Panc1 (cell line): ENCODE measurements around the gene FBXO47. TPM values are rescaled to one million over a fixed set of nuclear protein-coding genes. Genes with fewer than 3 reads are reported as not detected.

Experiments
- ATAC-seq: fragments of 200-7000 bp; cut with Tn5 transposase; 2 replicates; pipeline ENCODE4 v1.9.1; 2020; ENCODE audit warnings: mild to moderate bottlenecking, moderate library complexity
- BruUV-seq: library from RNA; stranded (reverse); fragments of 400-500 nt; replicated peaks from 2 replicates; lab custom pipeline; 2021; lab: Mats Ljungman, UMichigan
- CTCF ChIA-PET: fragments of 300-600 bp; sonication (Branson Sonifier 250); formaldehyde crosslinking; loops from one replicate; lab custom pipeline; 2022; ENCODE audit warnings: antibody characterized with exemption; lab: Charles Lee
- POLR2A ChIA-PET: fragments of 300-600 bp; sonication (Branson Sonifier 250); formaldehyde crosslinking; loops from one replicate; lab custom pipeline; 2022; ENCODE audit warnings: antibody characterized with exemption; lab: Charles Lee
- DNase-seq: peaks from one replicate; pipeline ENCODE4 v3.0.0-alpha.2; 2010; ENCODE audit warnings: low read depth, low spot score
- H3K27ac ChIP-seq: 2 replicates; pipeline ENCODE4 v1.5.1; 2011; ENCODE audit warnings: mild to moderate bottlenecking, low read length, inconsistent platforms
- H3K27me3 ChIP-seq: fragments of 200-500 bp; sonication (Bioruptor generic); 2 replicates; pipeline ENCODE4 v1.6.0; 2014; ENCODE audit warnings: low read length, inconsistent platforms; ENCODE audit not compliant: control insufficient read depth, insufficient read depth
- H3K36me3 ChIP-seq: fragments of 200-500 bp; sonication (Bioruptor generic); 2 replicates; pipeline ENCODE4 v1.5.1; 2014; ENCODE audit warnings: inconsistent platforms, mild to moderate bottlenecking, low read length, moderate library complexity; ENCODE audit not compliant: control insufficient read depth, insufficient read depth
- H3K4me1 ChIP-seq: 2 replicates; pipeline ENCODE4 v1.5.1; 2011; ENCODE audit warnings: inconsistent platforms, mild to moderate bottlenecking, low read length, moderate library complexity; ENCODE audit not compliant: control insufficient read depth, insufficient read depth
- H3K4me3 ChIP-seq, 2 experiments: 2 replicates each; pipeline ENCODE4 v1.5.1; 2011 to 2012; ENCODE audit warnings: low read depth in 2 of 2, low read length in 2 of 2, mild to moderate bottlenecking in 2 of 2, inconsistent platforms in 1 of 2, moderate library complexity in 1 of 2
- H3K9me3 ChIP-seq: fragments of 200-500 bp; sonication (Bioruptor generic); 2 replicates; pipeline ENCODE4 v1.5.1; 2014; ENCODE audit warnings: low read depth, mild to moderate bottlenecking, inconsistent platforms, low read length, moderate library complexity; ENCODE audit not compliant: control insufficient read depth, insufficient read depth
- POLR2AphosphoS5 ChIP-seq: IDR thresholded peaks from 2 replicates; pipeline ENCODE4 v1.6.1; 2012; ENCODE audit warnings: mild to moderate bottlenecking, low read depth, low read length, moderate library complexity
- SIN3A ChIP-seq: IDR thresholded peaks from 2 replicates; pipeline ENCODE4 v1.6.1; 2012; ENCODE audit warnings: low read depth, mild to moderate bottlenecking, low read length, moderate library complexity, borderline replicate concordance; ENCODE audit not compliant: insufficient read depth
- TCF7L2 ChIP-seq: IDR thresholded peaks from 2 replicates; pipeline ENCODE4 v1.6.1; 2011; ENCODE audit warnings: mild to moderate bottlenecking, low read depth, low read length, inconsistent platforms
- in situ Hi-C: cut with HindIII; loops from 2 replicates; pipeline ENCODE4 v1.10.0; 2016; ENCODE audit warnings: low sequenced_read_pairs, low pct_unique_long_range_greater_than_20kb
- intact Hi-C: fragments of 100-400 bp; cut with micrococcal nuclease; formaldehyde crosslinking; loops from one replicate; pipeline ENCODE4 v1.10.0; 2022; ENCODE audit not compliant: unreplicated experiment
- total RNA-seq: library from RNA; stranded (reverse); gene quantifications from one replicate; pipeline ENCODE4 v1.2.1, GENCODE V29; 2021; ENCODE audit not compliant: unreplicated experiment
- TF ChIP-seq, protein P1 (sequence below), 2 experiments: IDR thresholded peaks; 2 replicates each; pipeline ENCODE4 v1.6.1; 2011 to 2012; ENCODE audit warnings: low read depth in 2 of 2, control low read depth in 1 of 2, low read length in 1 of 2, mild to moderate bottlenecking in 1 of 2, moderate library complexity in 1 of 2; ENCODE audit not compliant: insufficient read depth in 1 of 2
- TF ChIP-seq, protein P2 (sequence below): fragments of 450-650 bp; IDR thresholded peaks from 2 replicates; pipeline ENCODE4 v1.5.1; 2017; ENCODE audit warnings: mild to moderate bottlenecking

The FBXO47 gene
- total RNA-seq, 1 experiment from 2014 or later, result not detected

DNA sequence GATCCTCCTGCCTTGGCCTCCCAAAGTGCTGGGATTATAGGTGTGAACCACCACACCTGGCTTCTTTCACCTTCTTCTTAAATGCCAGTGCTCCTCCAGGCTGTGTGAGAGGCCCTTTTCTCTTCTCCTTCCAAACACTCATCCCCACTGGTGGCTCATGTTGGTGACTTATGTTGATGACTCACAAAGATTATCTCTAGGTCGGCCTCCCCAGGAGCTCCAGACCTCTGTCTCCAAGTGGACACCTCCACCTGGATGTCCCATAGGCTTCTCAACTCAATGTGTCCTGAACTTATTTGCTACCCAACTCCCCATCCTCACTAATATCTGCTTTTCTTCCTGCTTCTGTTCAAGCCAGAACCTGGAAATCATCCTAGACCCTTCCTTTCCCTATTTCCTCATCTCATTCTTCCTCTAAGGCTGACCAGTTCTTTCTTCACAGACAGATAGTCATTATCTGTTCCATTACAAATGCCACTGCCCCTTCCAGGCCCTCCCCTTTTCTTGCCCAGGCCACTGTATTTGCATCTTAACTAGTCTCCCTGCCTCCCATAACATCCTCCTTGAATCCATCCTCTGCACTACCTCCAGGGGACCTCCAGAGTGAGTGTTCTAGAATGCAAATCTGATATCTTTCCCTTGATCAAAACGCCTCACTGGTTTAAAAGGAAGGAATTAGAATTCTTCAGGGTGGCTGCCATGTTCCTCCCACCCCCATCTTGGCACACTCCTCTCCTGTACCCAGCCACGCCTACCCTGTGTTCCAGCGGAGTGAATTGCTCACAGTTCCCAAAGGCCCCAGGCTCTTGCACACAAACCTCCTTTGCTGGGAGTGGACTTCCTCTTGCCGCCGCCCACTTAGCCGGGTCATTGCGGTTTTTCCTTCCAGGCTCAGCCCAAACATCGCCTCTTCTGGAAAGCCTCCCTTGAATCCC, 34.8 kb upstream of the FBXO47 start:
- no peak overlapping the region for H3K27ac ChIP-seq
- TF ChIP-seq, protein P1, sequence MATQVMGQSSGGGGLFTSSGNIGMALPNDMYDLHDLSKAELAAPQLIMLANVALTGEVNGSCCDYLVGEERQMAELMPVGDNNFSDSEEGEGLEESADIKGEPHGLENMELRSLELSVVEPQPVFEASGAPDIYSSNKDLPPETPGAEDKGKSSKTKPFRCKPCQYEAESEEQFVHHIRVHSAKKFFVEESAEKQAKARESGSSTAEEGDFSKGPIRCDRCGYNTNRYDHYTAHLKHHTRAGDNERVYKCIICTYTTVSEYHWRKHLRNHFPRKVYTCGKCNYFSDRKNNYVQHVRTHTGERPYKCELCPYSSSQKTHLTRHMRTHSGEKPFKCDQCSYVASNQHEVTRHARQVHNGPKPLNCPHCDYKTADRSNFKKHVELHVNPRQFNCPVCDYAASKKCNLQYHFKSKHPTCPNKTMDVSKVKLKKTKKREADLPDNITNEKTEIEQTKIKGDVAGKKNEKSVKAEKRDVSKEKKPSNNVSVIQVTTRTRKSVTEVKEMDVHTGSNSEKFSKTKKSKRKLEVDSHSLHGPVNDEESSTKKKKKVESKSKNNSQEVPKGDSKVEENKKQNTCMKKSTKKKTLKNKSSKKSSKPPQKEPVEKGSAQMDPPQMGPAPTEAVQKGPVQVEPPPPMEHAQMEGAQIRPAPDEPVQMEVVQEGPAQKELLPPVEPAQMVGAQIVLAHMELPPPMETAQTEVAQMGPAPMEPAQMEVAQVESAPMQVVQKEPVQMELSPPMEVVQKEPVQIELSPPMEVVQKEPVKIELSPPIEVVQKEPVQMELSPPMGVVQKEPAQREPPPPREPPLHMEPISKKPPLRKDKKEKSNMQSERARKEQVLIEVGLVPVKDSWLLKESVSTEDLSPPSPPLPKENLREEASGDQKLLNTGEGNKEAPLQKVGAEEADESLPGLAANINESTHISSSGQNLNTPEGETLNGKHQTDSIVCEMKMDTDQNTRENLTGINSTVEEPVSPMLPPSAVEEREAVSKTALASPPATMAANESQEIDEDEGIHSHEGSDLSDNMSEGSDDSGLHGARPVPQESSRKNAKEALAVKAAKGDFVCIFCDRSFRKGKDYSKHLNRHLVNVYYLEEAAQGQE (IDR thresholded peaks at IDR 0.05; ENCODE audit: insufficient read depth in 1 of 2, low read depth in 2 of 2, low read length in 1 of 2), result no peak
- TF ChIP-seq SIN3A (no peak), POLR2AphosphoS5 (no peak)
- TF ChIP-seq, protein P2, sequence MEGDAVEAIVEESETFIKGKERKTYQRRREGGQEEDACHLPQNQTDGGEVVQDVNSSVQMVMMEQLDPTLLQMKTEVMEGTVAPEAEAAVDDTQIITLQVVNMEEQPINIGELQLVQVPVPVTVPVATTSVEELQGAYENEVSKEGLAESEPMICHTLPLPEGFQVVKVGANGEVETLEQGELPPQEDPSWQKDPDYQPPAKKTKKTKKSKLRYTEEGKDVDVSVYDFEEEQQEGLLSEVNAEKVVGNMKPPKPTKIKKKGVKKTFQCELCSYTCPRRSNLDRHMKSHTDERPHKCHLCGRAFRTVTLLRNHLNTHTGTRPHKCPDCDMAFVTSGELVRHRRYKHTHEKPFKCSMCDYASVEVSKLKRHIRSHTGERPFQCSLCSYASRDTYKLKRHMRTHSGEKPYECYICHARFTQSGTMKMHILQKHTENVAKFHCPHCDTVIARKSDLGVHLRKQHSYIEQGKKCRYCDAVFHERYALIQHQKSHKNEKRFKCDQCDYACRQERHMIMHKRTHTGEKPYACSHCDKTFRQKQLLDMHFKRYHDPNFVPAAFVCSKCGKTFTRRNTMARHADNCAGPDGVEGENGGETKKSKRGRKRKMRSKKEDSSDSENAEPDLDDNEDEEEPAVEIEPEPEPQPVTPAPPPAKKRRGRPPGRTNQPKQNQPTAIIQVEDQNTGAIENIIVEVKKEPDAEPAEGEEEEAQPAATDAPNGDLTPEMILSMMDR, result no peak
- in situ Hi-C loops (no loop called here), intact Hi-C loops (no loop called here)
- H3K27me3 ChIP-seq, result no peaks in the 10 kb centered on the region
- H3K4me3 ChIP-seq, result no peak overlapping the region
- no TSS peak for BruUV-seq
- DNase-seq, result no peak
- no peaks in the 10 kb centered on the region for H3K4me1 ChIP-seq
- no peak for ATAC-seq
- ChIA-PET POLR2A (no interaction called here), CTCF (no interaction called here)
- no peaks in the 10 kb centered on the region for H3K36me3 ChIP-seq
- no peaks in the 10 kb centered on the region for H3K9me3 ChIP-seq

DNA sequence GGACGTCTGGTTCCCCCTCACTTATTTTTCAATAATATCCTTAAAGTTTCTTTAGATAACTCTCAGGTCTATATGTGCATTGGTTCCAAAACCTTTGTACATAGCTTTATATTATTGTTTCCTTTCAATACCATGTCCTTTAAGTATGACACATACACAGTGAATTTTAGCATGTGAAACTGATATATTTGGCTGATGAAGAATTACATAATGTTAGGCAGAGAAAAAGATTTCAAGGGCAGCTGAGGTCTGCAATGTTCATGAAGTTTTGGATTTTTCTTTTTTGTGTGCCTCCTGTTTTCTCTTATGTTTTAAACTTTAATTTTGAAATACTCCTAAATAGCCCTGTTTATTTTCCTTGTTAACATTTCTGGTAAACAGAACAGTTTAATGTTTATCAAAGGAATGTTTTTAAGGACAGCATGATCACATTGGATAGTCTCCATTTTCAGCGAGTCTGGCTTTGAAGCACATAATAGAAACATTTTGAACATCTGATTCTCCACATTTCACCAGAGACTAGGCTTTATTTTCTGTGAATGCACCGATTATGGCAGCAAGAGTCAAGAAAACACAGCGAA, 32.9 kb upstream of the FBXO47 start:
- ChIA-PET CTCF (no interaction called here), POLR2A (no interaction called here)
- in situ Hi-C loops (no loop called here), intact Hi-C loops (no loop called here)
- Histone ChIP-seq H3K27me3 (no peaks in the 10 kb centered on the region), H3K27ac (no peak overlapping the region), H3K36me3 (no peaks in the 10 kb centered on the region), H3K4me3 (no peak overlapping the region), H3K9me3 (peaks cover 6% of the 10 kb centered on the region; the same call in 1 of the 2 replicates), H3K4me1 (no peaks in the 10 kb centered on the region)
- no peak for DNase-seq
- ATAC-seq, result no peak
- TF ChIP-seq, protein P1 (IDR thresholded peaks at IDR 0.05; ENCODE audit: insufficient read depth in 1 of 2, low read depth in 2 of 2, low read length in 1 of 2), result no peak
- TF ChIP-seq TCF7L2 (no peak), SIN3A (no peak), POLR2AphosphoS5 (no peak)
- BruUV-seq, result no TSS peak
